HK-2 (cell line): Measurements from ENCODE around the gene ALG14.

Source experiments
- DNase-seq: peaks from one replicate; pipeline ENCODE4 v3.0.0-alpha.2; 2018; ENCODE audit not compliant: unreplicated experiment

Gene ALG14

GRCh38 chr1:94929351-94930217 is 143.2 kb downstream of the ALG14 start:
- no peak for DNase-seq

GRCh38 chr1:94928293-94928939 is 144.3 kb downstream of the ALG14 start:
- DNase-seq = no peak

- no peak for DNase-seq
Measured at GRCh38 chr1:94927405-94928175, 145.2 kb downstream of the ALG14 start.

- peak; percentile 96 for DNase-seq
Measured at GRCh38 chr1:94926915-94927404, 145.8 kb downstream of the ALG14 start, which contains the start of gene CNN3. TSS of gene CNN3 (minus strand) at chr1:94927110. CDS start at chr1:94926894, 216 bp downstream.

GRCh38 chr1:94926126-94926914 is 146.4 kb downstream of the ALG14 start:
- peak; percentile 69 for DNase-seq

- peak; percentile 86 for DNase-seq
Measured at GRCh38 chr1:94925561-94926125, 147.1 kb downstream of the ALG14 start.

- no peak for DNase-seq
Measured at GRCh38 chr1:94925004-94925403, 147.7 kb downstream of the ALG14 start.
